Stimulated activated CD8-positive, alpha-beta memory T cell treated with anti-CD3 and anti-CD28 coated beads, Interleukin-4, amount 100 ng/mL, for 24 hours (primary cell): Measurements from ENCODE around the gene CDH4.

Source experiments
- DNase-seq: peaks from one replicate; pipeline ENCODE4 v3.0.0-alpha.2; 2020; ENCODE audit warnings: low read depth

Gene CDH4

GRCh38 chr20:61930776-61931475 lies 678.9 kb downstream of the CDH4 start:
- DNase-seq, result no peak

GRCh38 chr20:61931476-61932198 lies 679.6 kb downstream of the CDH4 start:
- DNase-seq, result no peak

DNA sequence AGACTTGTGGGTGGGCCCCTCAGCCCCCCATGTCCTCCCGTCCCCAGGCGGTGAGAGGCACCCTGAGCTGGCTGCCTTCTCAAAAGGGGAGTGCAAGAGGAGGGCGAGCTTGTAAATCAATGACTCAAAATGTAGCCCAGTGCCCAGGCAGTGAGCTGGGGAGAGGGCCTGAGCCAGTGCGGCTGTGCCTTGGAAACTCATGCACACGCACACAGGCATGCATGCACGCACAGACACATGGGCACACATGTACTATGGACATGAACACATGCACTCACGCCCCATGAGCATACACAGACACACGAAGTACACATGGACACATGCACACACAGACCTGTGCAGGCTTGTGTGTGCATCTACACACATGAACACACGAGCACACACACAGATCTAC lies 680.1 kb downstream of the CDH4 start:
- DNase-seq, result no peak

GRCh38 chr20:61932711-61933480 lies 680.8 kb downstream of the CDH4 start:
- DNase-seq, result no peak

GRCh38 chr20:61933481-61933950 lies 681.5 kb downstream of the CDH4 start:
- no peak for DNase-seq

GRCh38 chr20:61933951-61934715 lies 682.1 kb downstream of the CDH4 start:
- no peak for DNase-seq

DNA sequence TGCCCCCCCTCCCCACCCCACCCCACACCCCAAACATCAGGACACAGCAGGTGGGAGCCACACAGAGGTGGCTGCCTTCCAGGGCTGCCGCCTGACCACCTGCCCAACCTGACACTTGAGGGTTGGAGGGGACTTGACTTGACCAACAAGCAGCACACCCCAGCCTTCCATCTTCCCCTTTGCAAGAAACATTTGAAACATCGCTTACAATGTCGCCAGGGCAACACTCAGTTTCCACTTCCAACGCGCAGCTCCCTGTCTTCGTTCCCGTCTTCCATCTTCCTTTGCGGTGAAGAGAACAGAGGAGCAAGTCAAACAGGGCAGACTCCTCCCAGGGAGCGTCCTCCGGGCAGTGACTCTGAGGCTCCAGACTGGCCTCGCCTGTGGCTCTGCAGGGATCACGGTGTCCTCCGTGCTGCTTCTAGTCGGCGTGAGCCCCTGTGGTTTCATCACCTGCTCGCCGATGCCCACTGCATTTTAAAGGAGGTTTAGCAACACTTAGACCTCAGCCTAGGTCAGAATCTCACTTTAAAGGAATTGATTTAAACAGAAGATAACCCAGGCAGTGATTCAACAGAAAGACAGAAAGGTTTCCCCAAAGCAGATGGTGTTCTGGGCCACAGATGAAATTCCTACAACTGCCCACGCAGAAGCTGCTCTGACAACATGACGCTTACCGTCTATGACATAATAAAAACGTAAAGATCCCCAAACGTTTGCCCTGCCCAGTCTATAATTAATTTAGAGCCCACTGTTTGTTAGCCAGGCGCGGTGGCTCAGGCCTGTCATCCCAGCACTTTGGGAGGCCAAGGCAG lies 682.9 kb downstream of the CDH4 start:
- no peak for DNase-seq

- DNase-seq, result no peak
These were observed 684.1 kb downstream of the CDH4 start for GRCh38 chr20:61935926-61936700.

- DNase-seq, result no peak
These were observed 684.7 kb downstream of the CDH4 start for GRCh38 chr20:61936701-61937131.

GRCh38 chr20:61937146-61937962 lies 685.3 kb downstream of the CDH4 start:
- DNase-seq, result no peak

- DNase-seq, result no peak
These were observed 686.1 kb downstream of the CDH4 start for GRCh38 chr20:61937963-61938838.

GRCh38 chr20:61938839-61939690 lies 687.0 kb downstream of the CDH4 start:
- DNase-seq, result no peak

GRCh38 chr20:61939691-61940360 lies 687.8 kb downstream of the CDH4 start:
- DNase-seq, result no peak

- DNase-seq, result no peak
These were observed 688.4 kb downstream of the CDH4 start for GRCh38 chr20:61940491-61940890.

DNA sequence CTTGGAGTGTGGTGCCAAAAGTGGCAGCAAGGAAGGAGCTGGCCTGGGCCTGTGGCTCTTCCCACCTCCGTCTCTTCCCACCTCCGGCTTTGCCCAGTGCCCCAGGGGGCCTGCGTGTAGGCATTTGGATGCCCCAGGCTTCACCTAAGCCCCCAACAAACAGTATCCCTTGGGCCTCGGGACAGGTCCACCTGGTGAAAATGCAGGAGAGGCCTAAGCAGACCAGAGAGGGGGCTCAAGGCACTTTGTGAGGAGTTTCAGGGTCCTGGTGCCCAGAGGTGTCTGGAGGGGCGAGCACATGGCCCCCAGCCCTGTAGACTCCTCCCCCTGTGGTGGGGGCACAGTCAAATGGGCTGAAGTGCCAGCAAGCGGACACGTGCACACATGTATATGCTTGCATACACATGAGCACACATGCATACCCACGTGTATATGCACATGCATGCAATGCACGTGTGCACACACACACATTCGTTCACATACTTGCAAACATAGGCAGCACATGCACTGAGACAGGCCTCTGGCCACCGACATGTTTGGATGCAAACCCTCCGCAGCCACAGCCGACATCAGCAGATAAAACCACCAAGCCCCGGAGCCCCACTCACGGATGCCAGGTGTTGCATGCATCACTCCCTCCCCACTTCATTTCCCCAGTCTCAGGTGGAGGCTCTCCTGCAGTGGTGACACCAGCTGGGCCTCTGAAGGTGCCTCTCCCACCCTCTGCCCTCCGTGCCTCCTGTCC lies 689.1 kb downstream of the CDH4 start:
- DNase-seq, result no peak

- DNase-seq, result no peak
These were observed 689.8 kb downstream of the CDH4 start for GRCh38 chr20:61941721-61942405.
